Muscle of back (tissue), 11 donors: Measurements from ENCODE around the gene POR. TPM values are rescaled to one million over a fixed set of nuclear protein-coding genes. Genes with fewer than 3 reads are reported as not detected.
A peak's percentile ranks its signal among the peaks of the same experiment; 100 is the strongest.
"Not testable (repeated sequence)": the region's sequence is repeated elsewhere in the genome, so short reads cannot be mapped to it uniquely, and the experiment has no call there.

Experiments used
- DNase-seq, 3 donors: peaks; one replicate each; pipeline versions ENCODE4 v3.0.0 to v3.0.0-alpha.2; 2013
- polyA plus RNA-seq, 10 donors: library from polyadenylated mRNA; unstranded; fragments of 120-200 nt; gene quantifications; one replicate each; pipeline ENCODE4 v1.2.1, GENCODE V29; 2013; ENCODE audit not compliant: insufficient read length in 10 of 10

Gene POR
- polyA plus RNA-seq, 10 donors: 27.6 to 46.0 (median 31.5) TPM

- DNase-seq: peak; percentile 66 to 84 (median 81)
Measured at GRCh38 chr7:76020031-76020714, 105.2 kb downstream of the POR start.

- DNase-seq: no peak
Measured at GRCh38 chr7:76022026-76022780, 107.2 kb downstream of the POR start.

GRCh38 chr7:76023002-76023401 lies 108.0 kb downstream of the POR start:
- peak in 1 of 3 donors; percentile 32 for DNase-seq

- DNase-seq: not testable (repeated sequence)
Measured at GRCh38 chr7:76029682-76030081, 114.7 kb downstream of the POR start.

DNA sequence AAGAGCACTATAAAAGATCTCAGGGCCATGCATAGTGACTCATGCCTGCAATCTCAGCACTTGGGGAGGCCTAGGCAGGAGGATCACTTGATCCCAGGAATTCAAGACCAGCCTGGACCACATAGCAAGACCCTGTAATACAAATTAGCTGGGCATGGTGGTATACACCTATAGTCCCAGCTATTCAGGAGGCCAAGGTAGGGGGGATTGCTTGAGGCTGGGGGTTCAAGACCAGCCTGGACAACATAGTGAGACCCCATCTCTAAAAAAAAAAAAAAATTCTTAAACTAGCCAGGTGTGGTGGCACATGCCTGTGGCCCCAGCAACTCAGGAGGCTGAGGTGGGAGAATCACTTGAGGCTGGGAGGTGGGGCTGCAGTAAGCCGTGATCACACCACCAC lies 117.0 kb downstream of the POR start:
- no peak for DNase-seq

Other genes starting within 250 kb of the POR start
- gene HIP1, start 176.2 kb upstream of the POR start, polyA plus RNA-seq: 10 to 100 TPM; 19.1 to 25.9 (median 23.8) TPM
- 1 to 10 TPM in 2 of 10 donors, under 1 TPM in 8; 0.51 to 1.7 (median 0.79) TPM for gene CCL26, start 142.9 kb upstream of the POR start, polyA plus RNA-seq
- 1 to 10 TPM in 1 of 10 donors, under 1 TPM in 3, not detected in 6; 0.35 to 1.0 (median 0.67) TPM for gene CCL24, start 101.3 kb upstream of the POR start, polyA plus RNA-seq
- 10 to 100 TPM; 15.2 to 29.3 (median 20.8) TPM for gene RHBDD2, start 36.1 kb upstream of the POR start, polyA plus RNA-seq
- gene TMEM120A, start 79.4 kb downstream of the POR start, polyA plus RNA-seq: 10 to 100 TPM; 34.2 to 54.9 (median 41.2) TPM
- gene STYXL1, start 132.8 kb downstream of the POR start, polyA plus RNA-seq: 10 to 100 TPM; 14.5 to 25.9 (median 19.0) TPM
- gene MDH2, start 133.0 kb downstream of the POR start, polyA plus RNA-seq: 100 to 1,000 TPM; 169 to 224 (median 208) TPM